CD14-positive monocyte (primary cell): ENCODE data around the gene EPHA3. TPM values are rescaled to one million over a fixed set of nuclear protein-coding genes. Genes with fewer than 3 reads are reported as not detected.

ENCODE experiments used
- DNase-seq, 3 donors: peaks; one replicate each; pipeline ENCODE4 v3.0.0-alpha.2; 2011 to 2022
- H2AFZ ChIP-seq: 2 replicates; pipeline ENCODE4 v1.6.0; 2012; ENCODE audit warnings: mild to moderate bottlenecking, low read depth, low read length, inconsistent platforms; ENCODE audit not compliant: insufficient read depth, poor library complexity, severe bottlenecking
- H3K27ac ChIP-seq, 2 donors: 1 replicate in 1 of 2; 2 replicates in 1 of 2; pipeline ENCODE4 v1.5.1; 2012 to 2013; ENCODE audit warnings: low read length in 2 of 2, control low read depth in 1 of 2, inconsistent platforms in 1 of 2, low read depth in 1 of 2, mild to moderate bottlenecking in 1 of 2
- H3K27me3 ChIP-seq, 2 donors: one replicate each; pipeline versions ENCODE4 v1.6.0 to v1.6.1; 2011 to 2013; ENCODE audit warnings: low read length in 2 of 2; ENCODE audit not compliant: control insufficient read depth in 2 of 2, insufficient read depth in 2 of 2
- H3K36me3 ChIP-seq, 2 donors: replicated peaks in 1 of 2; 1 replicate in 1 of 2; 2 replicates in 1 of 2; pipeline versions ENCODE4 v1.5.1 to v1.6.1; 2012 to 2013; ENCODE audit warnings: low read length in 2 of 2, control low read depth in 1 of 2, inconsistent platforms in 1 of 2, mild to moderate bottlenecking in 1 of 2; ENCODE audit not compliant: insufficient read depth in 2 of 2, control insufficient read depth in 1 of 2
- H3K4me1 ChIP-seq, 2 donors: 1 replicate in 1 of 2; 2 replicates in 1 of 2; pipeline versions ENCODE4 v1.5.1 to v1.6.1; 2012 to 2013; ENCODE audit warnings: low read length in 2 of 2, control low read depth in 1 of 2, inconsistent platforms in 1 of 2, mild to moderate bottlenecking in 1 of 2, moderate library complexity in 1 of 2; ENCODE audit not compliant: insufficient read depth in 2 of 2, control insufficient read depth in 1 of 2
- H3K4me2 ChIP-seq: replicated peaks from 2 replicates; pipeline ENCODE3; 2012; ENCODE audit warnings: low read length, moderate library complexity, mild to moderate bottlenecking; ENCODE audit not compliant: poor library complexity, severe bottlenecking; ENCODE audit errors: extremely low read depth
- H3K4me3 ChIP-seq, 3 experiments: fragments of 200-600 bp in 1 of 3; sonication (generic) in 1 of 3; replicated peaks in 1 of 3; 1 replicate in 2 of 3; 2 replicates in 1 of 3; pipeline ENCODE4 v1.5.1; 2011 to 2013; ENCODE audit warnings: low read length in 3 of 3, mild to moderate bottlenecking in 3 of 3, control low read depth in 2 of 3, low read depth in 2 of 3, inconsistent platforms in 1 of 3, moderate library complexity in 1 of 3
- H3K79me2 ChIP-seq: 2 replicates; pipeline ENCODE4 v1.6.0; 2012; ENCODE audit warnings: mild to moderate bottlenecking, control low read depth, inconsistent platforms, low read length, moderate library complexity; ENCODE audit not compliant: insufficient read depth
- H3K9ac ChIP-seq: 2 replicates; pipeline ENCODE4 v1.6.0; 2017; ENCODE audit warnings: low read length, mild to moderate bottlenecking; ENCODE audit not compliant: insufficient read depth, poor library complexity, severe bottlenecking
- H3K9me3 ChIP-seq, 2 donors: replicated peaks in 1 of 2; 1 replicate in 1 of 2; 2 replicates in 1 of 2; pipeline versions ENCODE4 v1.5.1 to v1.6.1; 2012 to 2013; ENCODE audit warnings: low read length in 2 of 2, control low read depth in 1 of 2; ENCODE audit not compliant: control insufficient read depth in 1 of 2, insufficient read depth in 1 of 2
- H4K20me1 ChIP-seq: 2 replicates; pipeline ENCODE4 v1.6.0; 2012; ENCODE audit warnings: mild to moderate bottlenecking, low read length, control low read depth, moderate library complexity; ENCODE audit not compliant: insufficient read depth
- H3K27ac Mint-ChIP-seq, 7 donors: one replicate each; pipeline ENCODE4 v1.8.0; 2020; ENCODE audit warnings: mild to moderate bottlenecking in 7 of 7, mixed read lengths in 7 of 7, moderate library complexity in 6 of 7, inconsistent platforms in 2 of 7
- H3K27me3 Mint-ChIP-seq, 3 donors: one replicate each; pipeline ENCODE4 v1.8.0; 2021 to 2022; ENCODE audit warnings: low read depth in 3 of 3, mild to moderate bottlenecking in 3 of 3, mixed read lengths in 3 of 3, moderate library complexity in 3 of 3, inconsistent platforms in 1 of 3
- H3K36me3 Mint-ChIP-seq, 2 donors: one replicate each; pipeline ENCODE4 v1.8.0; 2020; ENCODE audit warnings: mixed read lengths in 2 of 2, inconsistent platforms in 1 of 2, mild to moderate bottlenecking in 1 of 2
- H3K4me1 Mint-ChIP-seq: one replicate; pipeline ENCODE4 v1.8.0; 2020; ENCODE audit warnings: mild to moderate bottlenecking, mixed read lengths
- H3K4me3 Mint-ChIP-seq, 2 donors: one replicate each; pipeline ENCODE4 v1.8.0; 2020; ENCODE audit warnings: mild to moderate bottlenecking in 2 of 2, mixed read lengths in 2 of 2, moderate library complexity in 1 of 2
- H3K9me3 Mint-ChIP-seq, 7 donors: one replicate each; pipeline ENCODE4 v1.8.0; 2020 to 2022; ENCODE audit warnings: mixed read lengths in 7 of 7, mild to moderate bottlenecking in 6 of 7, moderate library complexity in 6 of 7, inconsistent platforms in 2 of 7
- WGBS: methylation state at CpG from one replicate; pipeline ENCODE4 v1.1.5; 2013; ENCODE audit warnings: missing lambda C conversion rate; ENCODE audit not compliant: insufficient coverage; 5-methylcytosine and 5-hydroxymethylcytosine counted together
- intact Hi-C, 2 donors: fragments of 100-400 bp; cut with micrococcal nuclease; formaldehyde crosslinking; loops; one replicate each; pipeline versions ENCODE4 v1.15.0 to v1.15.1; 2023
- polyA plus RNA-seq, 3 donors: library from polyadenylated mRNA; depleted of rRNA in 1 of 3; unstranded in 2 of 3; stranded (reverse) in 1 of 3; fragments of 300-500 nt in 2 of 3; fragments of >200 nt in 1 of 3; fragmentation: Illumina TruSeq in 2 of 3; gene quantifications; 1 replicate in 2 of 3; 2 replicates in 1 of 3; pipeline ENCODE4 v1.2.3, GENCODE V29; 2012 to 2021
- TF ChIP-seq, protein P1 (sequence below): fragments of 200-600 bp; IDR thresholded peaks from one replicate; pipeline ENCODE4 v1.8.0; 2022; ENCODE audit warnings: antibody characterized with exemption, mild to moderate bottlenecking

Gene EPHA3
- polyA plus RNA-seq, 3 donors: not detected

DNA sequence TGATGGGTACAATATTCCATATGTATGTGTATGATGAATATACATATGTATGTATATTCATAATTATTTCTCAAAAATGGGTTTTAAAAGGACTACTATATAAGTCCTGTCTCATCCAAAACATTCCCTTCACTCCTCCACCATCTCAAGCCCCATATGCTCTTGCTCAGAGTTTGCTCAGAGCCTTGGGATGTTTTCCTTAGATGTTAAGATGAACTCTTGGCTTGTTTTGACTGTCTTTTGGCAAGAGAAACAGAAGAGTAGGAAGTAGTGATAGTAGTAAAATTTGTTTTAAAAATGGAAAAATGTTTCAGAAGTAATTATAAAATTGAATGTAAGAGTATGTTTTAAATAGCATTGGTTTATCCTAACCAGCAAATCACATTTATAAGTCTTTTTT is 6.2 kb upstream of the EPHA3 start:
- Histone ChIP-seq H3K4me1 (peaks cover 7% of the 10 kb centered on the region in 2 donors), H3K27me3 (peaks cover 0 to 7% of the 10 kb centered on the region in 2 donors), H3K79me2 (no peaks in the 10 kb centered on the region), H4K20me1 (no peaks in the 10 kb centered on the region), H3K4me2 (no peak overlapping the region), H3K9me3 (no peaks in the 10 kb centered on the region), H3K27ac (no peak overlapping the region), H3K4me3 (no peak overlapping the region), H3K9ac (no peak overlapping the region), H3K36me3 (no peaks in the 10 kb centered on the region), H2AFZ (no peak overlapping the region)
- H3K9me3 Mint-ChIP-seq: no peaks in the 10 kb centered on the region
- no peaks in the 10 kb centered on the region for H3K36me3 Mint-ChIP-seq
- H3K27ac Mint-ChIP-seq: no peak overlapping the region
- no peak for DNase-seq
- no peak overlapping the region for H3K4me3 Mint-ChIP-seq
- TF ChIP-seq, protein P1, sequence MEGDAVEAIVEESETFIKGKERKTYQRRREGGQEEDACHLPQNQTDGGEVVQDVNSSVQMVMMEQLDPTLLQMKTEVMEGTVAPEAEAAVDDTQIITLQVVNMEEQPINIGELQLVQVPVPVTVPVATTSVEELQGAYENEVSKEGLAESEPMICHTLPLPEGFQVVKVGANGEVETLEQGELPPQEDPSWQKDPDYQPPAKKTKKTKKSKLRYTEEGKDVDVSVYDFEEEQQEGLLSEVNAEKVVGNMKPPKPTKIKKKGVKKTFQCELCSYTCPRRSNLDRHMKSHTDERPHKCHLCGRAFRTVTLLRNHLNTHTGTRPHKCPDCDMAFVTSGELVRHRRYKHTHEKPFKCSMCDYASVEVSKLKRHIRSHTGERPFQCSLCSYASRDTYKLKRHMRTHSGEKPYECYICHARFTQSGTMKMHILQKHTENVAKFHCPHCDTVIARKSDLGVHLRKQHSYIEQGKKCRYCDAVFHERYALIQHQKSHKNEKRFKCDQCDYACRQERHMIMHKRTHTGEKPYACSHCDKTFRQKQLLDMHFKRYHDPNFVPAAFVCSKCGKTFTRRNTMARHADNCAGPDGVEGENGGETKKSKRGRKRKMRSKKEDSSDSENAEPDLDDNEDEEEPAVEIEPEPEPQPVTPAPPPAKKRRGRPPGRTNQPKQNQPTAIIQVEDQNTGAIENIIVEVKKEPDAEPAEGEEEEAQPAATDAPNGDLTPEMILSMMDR: no peak
- intact Hi-C loops: no loop called here
- peaks cover 4 to 5% (median 5%) of the 10 kb centered on the region in 3 donors for H3K27me3 Mint-ChIP-seq
- no peaks in the 10 kb centered on the region for H3K4me1 Mint-ChIP-seq

DNA sequence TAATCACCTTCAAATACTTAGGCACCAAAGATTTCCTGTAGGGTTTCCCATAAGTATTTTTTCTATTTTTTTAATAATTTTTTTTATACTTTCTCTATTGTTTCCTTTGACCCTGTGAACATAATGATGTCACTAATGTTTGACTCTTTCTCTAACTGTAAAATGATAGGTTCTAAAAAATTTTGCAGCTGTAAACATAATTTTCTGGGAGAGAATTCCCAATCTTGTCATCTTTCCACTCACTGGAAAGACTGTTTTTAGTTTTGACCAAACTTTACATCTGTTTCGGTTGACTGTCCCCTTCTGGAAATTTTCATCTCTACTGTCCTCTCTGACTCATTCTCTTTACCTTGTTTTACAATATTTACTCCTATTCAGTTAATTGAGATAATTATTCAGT is 5.5 kb upstream of the EPHA3 start:
- TF ChIP-seq, protein P1: no peak
- no peak overlapping the region for H3K4me3 Mint-ChIP-seq
- no peak for DNase-seq
- H3K4me1 ChIP-seq: peaks cover 7% of the 10 kb centered on the region in 2 donors
- H3K9ac ChIP-seq: no peak overlapping the region
- no peak overlapping the region for H3K4me2 ChIP-seq
- H3K9me3 Mint-ChIP-seq: no peaks in the 10 kb centered on the region
- peaks cover 5 to 10% (median 8%) of the 10 kb centered on the region in 3 donors for H3K27me3 Mint-ChIP-seq
- intact Hi-C loops: no loop called here
- H3K27ac ChIP-seq: no peak overlapping the region
- H3K27ac Mint-ChIP-seq: no peak overlapping the region
- no peaks in the 10 kb centered on the region for H3K36me3 ChIP-seq
- H3K4me1 Mint-ChIP-seq: peaks cover 2% of the 10 kb centered on the region
- no peak overlapping the region for H2AFZ ChIP-seq
- no peak overlapping the region for H3K4me3 ChIP-seq
- no peaks in the 10 kb centered on the region for H4K20me1 ChIP-seq
- H3K79me2 ChIP-seq: no peaks in the 10 kb centered on the region
- no CpG with 5 or more reads among the region's 1 CpG for WGBS
- no peaks in the 10 kb centered on the region for H3K36me3 Mint-ChIP-seq
- peaks cover 0 to 13% of the 10 kb centered on the region in 2 donors for H3K27me3 ChIP-seq
- no peaks in the 10 kb centered on the region for H3K9me3 ChIP-seq
